T-helper 2 cell treated with Interferon-gamma antibody and Interleukin-4, amounts not matched to agents 5 μg/mL and 100 μg/mL, for 36 hours (primary cell): ENCODE data around the gene PCNX3.

Experiments
- DNase-seq: peaks from one replicate; pipeline ENCODE4 v3.0.0; 2021; ENCODE audit warnings: low spot score
- H3K27ac Mint-ChIP-seq: one replicate; pipeline ENCODE4 v1.8.0; 2021; ENCODE audit warnings: mild to moderate bottlenecking, mixed read lengths
- H3K27me3 Mint-ChIP-seq: one replicate; pipeline ENCODE4 v1.8.0; 2021; ENCODE audit warnings: low read depth, mixed read lengths
- H3K36me3 Mint-ChIP-seq: one replicate; pipeline ENCODE4 v1.8.0; 2021; ENCODE audit warnings: low read depth, mixed read lengths
- H3K4me1 Mint-ChIP-seq: one replicate; pipeline ENCODE4 v1.8.0; 2021; ENCODE audit warnings: low read depth, mixed read lengths
- H3K4me3 Mint-ChIP-seq: one replicate; pipeline ENCODE4 v1.8.0; 2022; ENCODE audit warnings: mild to moderate bottlenecking, moderate library complexity, mixed read lengths
- H3K9me3 Mint-ChIP-seq: one replicate; pipeline ENCODE4 v1.8.0; 2021; ENCODE audit warnings: mixed read lengths

Gene PCNX3

DNA sequence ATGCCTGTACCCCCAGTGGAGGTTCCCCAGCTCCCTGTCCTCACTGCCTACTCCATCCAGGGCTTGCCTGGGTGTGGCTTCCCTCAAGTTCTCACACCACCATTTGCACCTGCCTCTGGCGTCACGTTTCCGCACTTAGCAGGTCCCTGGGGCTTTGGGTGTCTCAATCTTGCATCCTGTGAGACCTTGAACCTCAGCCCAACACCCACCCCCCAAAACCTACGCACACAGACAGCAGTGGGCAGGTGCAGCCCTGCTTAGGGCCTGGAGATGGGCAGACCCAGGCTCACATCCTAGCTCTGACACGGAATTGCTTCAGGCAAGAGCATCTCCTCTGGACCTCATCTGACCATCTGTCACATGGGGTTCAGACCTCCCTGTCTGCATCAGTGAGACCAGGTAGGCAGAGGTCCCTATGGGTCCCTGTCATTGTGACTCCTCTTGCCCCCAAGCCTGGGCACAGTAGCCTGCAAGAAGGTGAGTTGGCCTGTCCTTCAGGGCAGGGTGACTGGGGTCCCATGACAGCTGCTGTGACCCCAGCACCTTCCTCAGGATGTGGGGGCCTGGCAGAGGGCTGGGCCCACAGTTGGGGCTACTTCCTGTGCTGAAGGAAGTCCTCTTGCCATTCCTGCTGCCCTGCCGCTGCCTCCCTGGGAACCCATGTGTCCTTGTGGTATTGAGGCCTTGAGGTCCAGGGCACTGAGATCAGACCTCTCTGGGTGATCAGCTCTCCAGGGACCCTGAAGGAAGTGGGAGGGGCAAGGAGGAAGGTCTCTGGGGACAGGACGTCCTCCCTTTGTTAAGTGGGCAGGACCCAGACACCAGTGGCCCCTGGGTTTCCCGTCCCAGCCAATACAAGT lies 24.3 kb downstream of the PCNX3 start:
- Mint-ChIP-seq H3K36me3 (peaks cover 53% of the 10 kb centered on the region), H3K9me3 (no peaks in the 10 kb centered on the region), H3K4me1 (peaks cover 36% of the 10 kb centered on the region), H3K27me3 (no peaks in the 10 kb centered on the region), H3K27ac (peak overlapping the region; percentile 97), H3K4me3 (peak overlapping the region; percentile 97)
- peak; percentile 31 for DNase-seq

DNA sequence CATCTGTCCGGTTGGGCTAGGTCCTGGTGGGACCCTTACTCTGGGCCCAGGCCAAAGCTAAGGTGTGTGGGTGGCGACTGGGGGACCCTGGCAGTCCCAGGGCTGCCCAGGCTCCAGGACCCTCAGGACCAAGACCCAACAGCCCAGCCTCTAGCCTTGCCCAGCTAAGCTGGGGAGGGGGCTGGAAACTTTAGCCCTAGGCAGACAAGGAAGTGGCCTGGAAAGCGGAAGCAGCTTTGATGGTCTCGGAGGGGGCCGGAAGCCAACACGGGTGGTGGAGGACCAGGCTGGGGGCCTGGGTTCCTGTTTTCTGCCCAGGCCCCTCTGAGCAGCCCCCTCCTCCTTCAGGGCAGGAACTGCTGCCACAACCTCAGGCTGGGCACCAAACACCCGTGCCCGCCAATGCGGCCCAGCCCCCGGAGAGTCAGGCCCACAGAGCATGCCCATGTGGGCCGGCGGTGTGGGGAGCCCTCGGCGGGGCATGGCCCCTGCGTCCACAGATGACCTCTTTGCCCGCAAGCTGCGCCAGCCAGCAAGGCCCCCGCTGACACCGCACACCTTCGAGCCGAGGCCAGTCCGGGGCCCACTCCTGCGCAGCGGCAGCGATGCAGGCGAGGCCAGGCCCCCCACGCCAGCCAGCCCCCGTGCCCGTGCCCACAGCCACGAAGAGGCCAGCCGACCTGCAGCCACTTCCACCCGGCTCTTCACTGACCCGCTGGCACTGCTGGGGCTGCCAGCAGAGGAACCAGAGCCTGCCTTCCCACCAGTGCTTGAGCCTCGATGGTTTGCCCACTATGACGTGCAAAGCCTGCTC lies 25.1 kb downstream of the PCNX3 start:
- DNase-seq: no peak
- Mint-ChIP-seq H3K27me3 (no peaks in the 10 kb centered on the region), H3K27ac (peak overlapping the region; percentile 97), H3K9me3 (no peaks in the 10 kb centered on the region), H3K4me3 (peak overlapping the region; percentile 97), H3K36me3 (peaks cover 54% of the 10 kb centered on the region), H3K4me1 (peaks cover 36% of the 10 kb centered on the region)

DNA sequence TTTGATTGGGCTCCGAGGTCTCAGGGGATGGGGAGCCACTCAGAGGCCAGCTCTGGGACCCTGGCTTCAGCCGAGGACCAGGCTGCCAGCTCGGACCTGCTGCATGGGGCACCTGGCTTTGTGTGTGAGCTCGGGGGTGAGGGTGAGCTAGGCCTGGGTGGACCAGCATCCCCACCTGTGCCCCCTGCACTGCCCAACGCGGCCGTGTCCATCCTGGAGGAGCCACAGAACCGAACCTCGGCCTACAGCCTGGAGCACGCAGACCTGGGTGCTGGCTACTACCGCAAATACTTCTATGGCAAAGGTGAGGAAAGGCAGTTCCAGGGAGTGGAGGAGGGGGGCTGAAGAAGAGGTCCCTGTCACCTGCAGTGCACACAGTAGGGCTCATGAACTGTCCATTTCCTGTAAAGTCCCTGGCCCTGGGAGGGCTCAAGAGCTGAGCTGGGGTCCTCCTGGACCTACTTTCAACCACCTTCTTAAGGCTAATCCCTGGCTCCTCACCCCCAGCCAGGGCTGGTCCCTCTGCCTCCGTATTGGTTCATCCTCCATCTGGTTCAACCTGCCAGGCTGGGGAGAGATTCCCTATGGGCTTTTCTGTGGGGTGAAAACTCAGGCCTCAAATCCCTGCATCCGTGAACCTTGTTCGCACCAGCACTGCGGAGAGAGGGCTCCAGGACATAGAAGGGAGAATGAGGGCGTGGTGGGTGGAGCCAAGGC lies 25.9 kb downstream of the PCNX3 start:
- Mint-ChIP-seq H3K9me3 (no peaks in the 10 kb centered on the region), H3K4me3 (peak overlapping the region; percentile 71), H3K4me1 (peaks cover 36% of the 10 kb centered on the region), H3K27me3 (no peaks in the 10 kb centered on the region), H3K27ac (peak overlapping the region; percentile 78), H3K36me3 (peaks cover 58% of the 10 kb centered on the region)
- no peak for DNase-seq

DNA sequence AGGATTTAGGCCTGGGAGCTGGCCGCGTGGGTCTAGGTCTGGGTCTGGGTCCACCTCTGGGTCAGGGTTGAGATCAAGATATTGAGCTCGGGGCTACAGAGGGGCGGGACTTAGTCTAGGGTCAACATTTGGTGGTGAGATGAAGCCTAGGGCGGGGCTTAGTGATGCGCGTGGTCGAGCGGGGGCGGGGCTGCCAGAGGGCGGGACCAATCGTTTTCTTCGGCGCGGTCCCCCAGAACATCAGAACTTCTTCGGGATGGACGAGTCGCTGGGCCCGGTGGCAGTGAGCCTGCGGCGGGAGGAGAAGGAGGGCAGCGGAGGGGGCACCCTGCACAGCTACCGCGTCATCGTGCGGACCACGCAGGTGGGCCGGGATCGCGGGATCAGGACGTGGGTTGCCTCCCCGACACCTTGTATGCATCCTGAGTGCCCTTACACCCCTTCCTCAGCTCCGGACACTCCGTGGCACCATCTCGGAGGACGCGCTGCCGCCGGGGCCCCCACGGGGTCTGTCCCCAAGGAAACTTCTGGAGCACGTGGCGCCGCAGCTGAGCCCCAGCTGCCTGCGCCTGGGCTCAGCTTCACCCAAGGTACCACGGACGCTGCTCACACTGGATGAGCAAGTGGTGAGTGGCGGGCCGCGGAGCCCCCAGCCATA lies 26.6 kb downstream of the PCNX3 start:
- Mint-ChIP-seq H3K36me3 (peaks cover 53% of the 10 kb centered on the region), H3K4me1 (peaks cover 36% of the 10 kb centered on the region), H3K4me3 (peak overlapping the region; percentile 71), H3K9me3 (no peaks in the 10 kb centered on the region), H3K27ac (peak overlapping the region; percentile 75), H3K27me3 (no peaks in the 10 kb centered on the region)
- DNase-seq: no peak

DNA sequence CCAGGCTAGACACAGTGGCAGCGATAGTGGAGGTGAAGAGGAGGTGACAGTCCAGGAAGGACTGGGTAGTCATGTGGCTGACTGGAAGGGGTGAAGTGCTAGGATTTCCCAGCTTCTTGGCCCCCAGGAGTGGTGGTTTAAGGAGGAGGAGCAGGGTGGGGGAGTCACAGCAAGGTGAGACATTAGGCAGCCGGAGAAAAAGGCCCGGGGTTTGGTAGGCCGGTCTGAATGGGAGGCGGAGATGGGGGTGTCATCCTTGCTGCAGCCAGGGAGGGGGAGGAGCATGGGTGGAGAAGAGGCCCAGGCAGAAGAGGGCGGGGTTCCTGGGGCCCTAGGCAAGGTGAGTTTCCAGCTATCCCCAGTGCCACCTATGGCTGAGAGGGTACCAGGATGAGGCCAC lies 28.4 kb downstream of the PCNX3 start:
- Mint-ChIP-seq H3K27me3 (no peaks in the 10 kb centered on the region), H3K4me3 (peak overlapping the region; percentile 32), H3K4me1 (peaks cover 27% of the 10 kb centered on the region), H3K36me3 (peaks cover 53% of the 10 kb centered on the region), H3K27ac (peak overlapping the region; percentile 72), H3K9me3 (no peaks in the 10 kb centered on the region)
- no peak for DNase-seq

DNA sequence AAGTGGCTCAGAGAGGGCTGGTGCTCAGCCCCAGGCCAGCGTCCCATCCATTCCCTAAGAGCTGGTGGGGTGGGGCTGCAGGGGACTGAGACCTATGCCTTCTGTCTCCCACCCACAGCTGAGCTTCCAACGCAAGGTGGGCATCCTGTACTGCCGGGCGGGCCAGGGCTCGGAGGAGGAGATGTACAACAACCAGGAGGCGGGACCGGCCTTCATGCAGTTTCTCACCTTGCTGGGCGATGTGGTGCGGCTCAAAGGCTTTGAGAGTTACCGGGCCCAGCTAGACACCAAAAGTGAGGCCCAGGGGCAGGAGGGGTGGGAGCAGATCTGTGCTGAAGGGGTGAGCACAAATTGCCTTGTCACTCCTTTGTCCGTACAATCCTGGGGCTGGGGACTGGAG lies 29.3 kb downstream of the PCNX3 start:
- H3K4me3 Mint-ChIP-seq: no peak overlapping the region
- H3K36me3 Mint-ChIP-seq: peaks cover 52% of the 10 kb centered on the region
- H3K9me3 Mint-ChIP-seq: no peaks in the 10 kb centered on the region
- no peaks in the 10 kb centered on the region for H3K27me3 Mint-ChIP-seq
- H3K27ac Mint-ChIP-seq: no peak overlapping the region
- no peak for DNase-seq
- peaks cover 21% of the 10 kb centered on the region for H3K4me1 Mint-ChIP-seq

DNA sequence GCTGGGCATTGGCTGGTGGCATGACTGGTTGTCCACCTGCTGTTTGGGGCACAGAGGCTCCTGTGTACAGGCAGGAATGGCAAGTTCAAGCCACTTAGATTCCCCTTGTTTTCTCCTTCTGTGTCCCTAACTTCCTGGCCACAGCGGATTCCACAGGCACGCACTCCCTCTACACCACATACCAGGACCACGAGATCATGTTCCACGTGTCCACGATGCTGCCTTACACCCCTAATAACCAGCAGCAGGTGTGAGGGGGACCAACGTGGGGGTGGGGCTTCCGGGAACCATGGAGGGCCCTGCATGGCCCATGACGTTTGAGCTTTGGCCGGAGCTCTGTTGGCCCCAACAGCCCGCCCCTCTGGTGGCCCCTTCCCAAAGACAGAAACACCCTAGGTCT lies 30.1 kb downstream of the PCNX3 start:
- Mint-ChIP-seq H3K27ac (no peak overlapping the region), H3K27me3 (no peaks in the 10 kb centered on the region), H3K36me3 (peaks cover 50% of the 10 kb centered on the region), H3K9me3 (no peaks in the 10 kb centered on the region), H3K4me3 (no peak overlapping the region), H3K4me1 (peaks cover 14% of the 10 kb centered on the region)
- DNase-seq: no peak

DNA sequence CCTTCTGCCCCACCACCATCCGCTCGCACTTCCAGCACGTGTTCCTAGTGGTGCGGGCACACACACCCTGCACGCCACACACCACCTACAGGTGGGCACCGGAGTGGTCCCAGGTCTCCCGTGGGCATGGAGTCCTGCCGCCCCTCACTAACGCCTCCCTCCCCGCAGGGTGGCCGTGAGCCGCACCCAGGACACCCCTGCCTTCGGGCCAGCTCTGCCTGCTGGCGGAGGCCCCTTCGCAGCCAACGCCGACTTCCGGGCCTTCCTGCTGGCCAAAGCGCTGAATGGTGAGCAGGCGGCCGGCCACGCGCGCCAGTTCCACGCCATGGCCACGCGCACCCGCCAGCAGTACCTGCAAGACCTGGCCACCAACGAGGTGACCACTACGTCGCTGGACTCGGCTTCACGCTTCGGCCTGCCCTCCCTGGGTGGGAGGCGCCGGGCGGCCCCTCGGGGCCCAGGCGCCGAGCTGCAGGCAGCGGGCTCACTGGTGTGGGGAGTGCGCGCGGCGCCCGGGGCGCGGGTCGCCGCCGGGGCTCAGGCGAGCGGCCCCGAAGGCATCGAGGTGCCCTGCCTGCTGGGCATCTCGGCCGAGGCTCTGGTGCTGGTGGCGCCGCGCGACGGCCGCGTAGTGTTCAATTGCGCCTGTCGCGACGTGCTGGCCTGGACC lies 30.8 kb downstream of the PCNX3 start:
- H3K27me3 Mint-ChIP-seq: no peaks in the 10 kb centered on the region
- no peak overlapping the region for H3K4me3 Mint-ChIP-seq
- H3K36me3 Mint-ChIP-seq: peaks cover 49% of the 10 kb centered on the region
- no peak for DNase-seq
- peaks cover 15% of the 10 kb centered on the region for H3K4me1 Mint-ChIP-seq
- H3K9me3 Mint-ChIP-seq: no peaks in the 10 kb centered on the region
- no peak overlapping the region for H3K27ac Mint-ChIP-seq

DNA sequence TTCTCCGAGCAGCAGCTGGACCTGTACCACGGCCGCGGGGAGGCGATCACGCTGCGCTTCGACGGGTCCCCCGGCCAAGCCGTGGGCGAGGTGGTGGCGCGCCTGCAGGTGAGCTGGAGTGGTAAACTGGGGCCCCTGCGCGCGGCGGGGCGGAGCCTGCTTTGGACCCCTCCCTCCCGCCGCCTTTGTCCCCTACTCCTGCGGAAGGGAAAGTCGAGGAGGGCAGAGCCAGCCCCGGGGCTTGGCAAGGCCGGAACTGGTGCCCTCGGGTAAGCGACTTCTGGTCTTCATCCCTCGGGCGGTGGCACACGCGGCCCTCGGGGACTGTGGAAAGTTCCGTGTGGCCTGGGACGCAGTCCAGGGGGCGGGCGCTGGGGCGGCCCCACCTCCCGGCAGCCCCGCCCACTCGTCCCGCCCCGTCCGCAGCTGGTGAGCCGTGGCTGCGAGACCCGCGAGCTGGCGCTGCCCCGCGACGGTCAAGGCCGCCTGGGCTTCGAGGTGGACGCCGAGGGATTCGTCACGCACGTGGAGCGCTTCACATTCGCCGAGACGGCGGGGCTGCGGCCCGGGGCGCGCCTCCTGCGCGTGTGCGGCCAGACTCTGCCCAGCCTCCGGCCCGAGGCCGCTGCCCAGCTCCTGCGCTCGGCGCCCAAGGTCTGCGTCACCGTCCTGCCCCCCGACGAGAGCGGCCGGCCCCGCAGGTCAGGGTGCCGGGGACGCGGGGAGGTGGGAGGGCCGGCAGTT lies 31.6 kb downstream of the PCNX3 start:
- no peaks in the 10 kb centered on the region for H3K9me3 Mint-ChIP-seq
- H3K36me3 Mint-ChIP-seq: peaks cover 47% of the 10 kb centered on the region
- peaks cover 19% of the 10 kb centered on the region for H3K4me1 Mint-ChIP-seq
- H3K27ac Mint-ChIP-seq: no peak overlapping the region
- no peak overlapping the region for H3K4me3 Mint-ChIP-seq
- no peaks in the 10 kb centered on the region for H3K27me3 Mint-ChIP-seq
- DNase-seq: no peak

DNA sequence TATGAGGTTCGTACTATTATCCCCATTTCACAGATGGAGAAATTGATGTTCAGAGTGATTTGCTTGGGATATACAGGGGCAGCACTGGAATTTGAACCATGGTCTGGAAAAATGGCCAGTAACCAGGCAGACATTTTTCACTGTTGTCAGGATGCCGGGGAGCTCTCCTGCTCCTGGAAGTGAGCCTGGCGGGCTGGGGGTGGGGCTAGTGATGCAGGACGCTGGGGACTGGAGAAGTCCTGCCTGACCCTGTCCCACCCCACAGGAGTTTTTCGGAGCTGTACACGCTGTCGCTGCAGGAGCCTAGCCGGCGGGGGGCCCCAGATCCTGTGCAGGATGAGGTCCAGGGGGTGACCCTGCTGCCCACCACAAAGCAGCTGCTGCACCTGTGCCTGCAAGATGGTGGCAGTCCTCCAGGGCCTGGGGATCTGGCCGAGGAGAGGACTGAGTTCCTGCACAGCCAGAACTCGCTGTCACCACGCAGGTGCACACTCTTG lies 33.5 kb downstream of the PCNX3 start:
- H3K36me3 Mint-ChIP-seq: peaks cover 48% of the 10 kb centered on the region
- no peaks in the 10 kb centered on the region for H3K27me3 Mint-ChIP-seq
- peaks cover 24% of the 10 kb centered on the region for H3K4me1 Mint-ChIP-seq
- H3K9me3 Mint-ChIP-seq: no peaks in the 10 kb centered on the region
- H3K4me3 Mint-ChIP-seq: no peak overlapping the region
- no peak overlapping the region for H3K27ac Mint-ChIP-seq
- DNase-seq: no peak

DNA sequence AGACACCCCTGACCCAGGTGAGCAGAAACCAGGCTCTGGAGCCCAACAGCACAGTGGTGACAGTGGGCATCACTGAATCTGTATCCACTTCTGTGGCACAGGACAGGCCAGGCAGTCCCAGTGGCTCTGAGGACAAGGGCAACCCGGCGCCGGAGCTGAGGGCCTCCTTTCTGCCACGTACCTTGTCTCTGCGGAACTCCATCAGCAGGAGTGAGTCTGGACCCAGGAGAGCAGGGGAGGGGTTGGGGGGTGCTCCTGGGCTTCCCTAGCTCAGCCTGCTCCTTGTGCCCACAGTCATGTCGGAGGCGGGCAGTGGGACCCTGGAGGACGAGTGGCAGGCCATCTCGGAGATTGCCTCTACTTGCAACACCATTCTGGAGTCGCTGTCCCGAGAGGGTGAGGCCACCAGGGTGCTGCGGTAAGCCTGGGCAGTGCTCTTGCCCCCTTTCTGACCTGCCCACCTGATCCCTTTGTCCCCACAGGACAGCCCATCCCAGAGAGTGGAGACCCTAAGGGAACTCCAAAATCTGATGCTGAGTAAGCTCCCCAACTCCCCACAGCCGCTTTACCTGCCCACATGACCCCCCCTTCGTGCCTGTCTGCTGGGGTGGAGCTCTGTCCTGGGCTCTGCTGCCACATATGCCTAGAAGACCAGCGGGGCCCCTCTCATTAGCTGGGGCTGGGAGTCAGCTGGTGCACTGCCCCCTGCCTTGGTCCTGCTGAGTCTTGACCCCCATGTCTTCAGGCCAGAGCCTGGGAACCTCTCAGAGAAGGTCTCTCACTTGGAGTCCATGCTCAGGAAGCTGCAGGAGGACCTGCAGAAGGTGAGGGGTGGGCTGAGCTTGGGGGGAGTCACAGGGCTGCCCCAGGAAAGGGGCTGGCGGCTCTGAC lies 34.3 kb downstream of the PCNX3 start:
- no peaks in the 10 kb centered on the region for H3K27me3 Mint-ChIP-seq
- H3K4me3 Mint-ChIP-seq: no peak overlapping the region
- DNase-seq: no peak
- H3K4me1 Mint-ChIP-seq: peaks cover 25% of the 10 kb centered on the region
- no peaks in the 10 kb centered on the region for H3K9me3 Mint-ChIP-seq
- no peak overlapping the region for H3K27ac Mint-ChIP-seq
- peaks cover 45% of the 10 kb centered on the region for H3K36me3 Mint-ChIP-seq
